Neural cell (in vitro differentiated cells): ENCODE results near the gene GPR183. TPM values are rescaled to one million over a fixed set of nuclear protein-coding genes. Genes with fewer than 3 reads are reported as not detected.

Source experiments
- H2AFZ ChIP-seq: fragments of 200-600, 300-800 bp; sonication (generic), shearing (Covaris generic); 2 replicates; pipeline ENCODE4 v1.6.0; 2014; ENCODE audit warnings: low read depth, mild to moderate bottlenecking, antibody characterized with exemption, low read length, moderate library complexity
- H3F3A ChIP-seq: fragments of 200-600 bp; shearing (Covaris generic); 2 replicates; pipeline ENCODE4 v1.6.1; 2016; ENCODE audit warnings: mild to moderate bottlenecking, moderate library complexity, mixed read lengths, antibody characterized with exemption, low read length; ENCODE audit not compliant: insufficient read depth, poor library complexity, severe bottlenecking
- H3K27ac ChIP-seq: fragments of 200-600, 300-800 bp; sonication (generic), shearing (Covaris generic); 2 replicates; pipeline ENCODE4 v1.5.1; 2014; ENCODE audit warnings: mild to moderate bottlenecking, low read length, moderate library complexity
- H3K27me3 ChIP-seq: fragments of 300-800, 200-600 bp; sonication (generic), shearing (Covaris generic); 2 replicates; pipeline ENCODE4 v1.6.0; 2014; ENCODE audit warnings: mild to moderate bottlenecking, low read depth, low read length, moderate library complexity; ENCODE audit not compliant: insufficient read depth
- H3K36me3 ChIP-seq: fragments of 300-800, 200-600 bp; sonication (generic), shearing (Covaris generic); 2 replicates; pipeline ENCODE4 v1.5.1; 2014; ENCODE audit warnings: mild to moderate bottlenecking, antibody characterized with exemption, low read length, moderate library complexity; ENCODE audit not compliant: insufficient read depth
- H3K4me2 ChIP-seq: fragments of 300-800, 200-600 bp; sonication (generic), shearing (Covaris generic); 2 replicates; pipeline ENCODE4 v1.6.0; 2014; ENCODE audit warnings: mild to moderate bottlenecking, low read length
- H3K4me3 ChIP-seq: fragments of 300-800, 200-600 bp; sonication (generic), shearing (Covaris generic); 2 replicates; pipeline ENCODE4 v1.5.1; 2014; ENCODE audit warnings: mild to moderate bottlenecking, low read length, moderate library complexity
- H3K79me2 ChIP-seq: fragments of 200-600 bp; shearing (Covaris generic); replicated peaks from 2 replicates; pipeline ENCODE4 v1.6.0; 2014; ENCODE audit warnings: mild to moderate bottlenecking, low read length, moderate library complexity; ENCODE audit not compliant: insufficient read depth
- H3K9ac ChIP-seq: fragments of 300-800, 200-600 bp; sonication (generic), shearing (Covaris generic); 2 replicates; pipeline ENCODE4 v1.6.1; 2016; ENCODE audit warnings: mild to moderate bottlenecking, low read length, mixed read lengths
- H3K9me2 ChIP-seq: fragments of 200-600 bp; shearing (Covaris generic); 2 replicates; pipeline ENCODE4 v1.6.1; 2016; ENCODE audit warnings: mild to moderate bottlenecking, low read length, mixed read lengths; ENCODE audit not compliant: insufficient read depth
- H3K9me3 ChIP-seq: fragments of 200-600, 300-800 bp; sonication (generic), shearing (Covaris generic); 2 replicates; pipeline ENCODE4 v1.6.1; 2016; ENCODE audit warnings: mild to moderate bottlenecking, mixed run types, low read length, moderate library complexity, mixed read lengths
- H4K20me1 ChIP-seq: fragments of 200-600 bp; shearing (Covaris generic); 2 replicates; pipeline ENCODE4 v1.6.1; 2016; ENCODE audit warnings: mild to moderate bottlenecking, mixed run types; ENCODE audit not compliant: insufficient read depth
- CTCF ChIP-seq: fragments of 450-650 bp; IDR thresholded peaks from 2 replicates; pipeline ENCODE4 v1.5.1; 2014; ENCODE audit warnings: antibody characterized with exemption, mild to moderate bottlenecking, moderate library complexity; ENCODE audit not compliant: poor library complexity, severe bottlenecking
- EP300 ChIP-seq: fragments of 450-650 bp; conservative IDR thresholded peaks from 2 replicates; pipeline ENCODE4 v1.6.1; 2014; ENCODE audit warnings: antibody characterized with exemption, mild to moderate bottlenecking, moderate library complexity; ENCODE audit not compliant: poor library complexity, severe bottlenecking
- EZH2 ChIP-seq: fragments of 200-600, 300-800 bp; shearing (Covaris generic), sonication (generic); IDR thresholded peaks from 2 replicates; pipeline ENCODE4 v1.6.1; 2014; ENCODE audit warnings: antibody characterized with exemption, low read length, borderline replicate concordance, mild to moderate bottlenecking; ENCODE audit not compliant: insufficient read depth, poor library complexity, severe bottlenecking
- MXI1 ChIP-seq: fragments of 450-650 bp; conservative IDR thresholded peaks from 2 replicates; pipeline ENCODE4 v1.6.1; 2014; ENCODE audit warnings: antibody characterized with exemption, mild to moderate bottlenecking; ENCODE audit not compliant: poor library complexity, severe bottlenecking
- POLR2AphosphoS5 ChIP-seq: IDR thresholded peaks from 2 replicates; pipeline ENCODE4 v1.6.1; 2012
- RAD21 ChIP-seq: fragments of 450-650 bp; conservative IDR thresholded peaks from 2 replicates; pipeline ENCODE4 v1.6.1; 2014; ENCODE audit warnings: antibody characterized with exemption, mild to moderate bottlenecking, moderate library complexity
- REST ChIP-seq: IDR thresholded peaks from 2 replicates; pipeline ENCODE4 v1.6.1; 2012; ENCODE audit warnings: borderline replicate concordance
- SMC3 ChIP-seq: fragments of 450-650 bp; conservative IDR thresholded peaks from 2 replicates; pipeline ENCODE4 v1.6.1; 2014; ENCODE audit warnings: antibody characterized with exemption, mild to moderate bottlenecking, moderate library complexity; ENCODE audit not compliant: poor library complexity
- TAF1 ChIP-seq: IDR thresholded peaks from 2 replicates; pipeline ENCODE4 v1.6.1; 2012; ENCODE audit warnings: low read depth
- polyA plus RNA-seq: library from polyadenylated mRNA; depleted of rRNA; stranded (reverse); fragments of >200 nt; gene quantifications from 2 replicates; pipeline ENCODE4 v1.2.3, GENCODE V29; 2014

The GPR183 gene
- polyA plus RNA-seq, 1 donor from 2014 or later, result not detected

GRCh38 chr13:99303863-99304521 lies 3.2 kb downstream of the GPR183 start:
- H2AFZ ChIP-seq, result no peak overlapping the region
- no peak overlapping the region for H3K4me2 ChIP-seq
- H3K36me3 ChIP-seq, result no peaks in the 10 kb centered on the region
- H3K27me3 ChIP-seq, result no peaks in the 10 kb centered on the region
- H3K79me2 ChIP-seq, result no peaks in the 10 kb centered on the region
- no peak overlapping the region for H3K9ac ChIP-seq
- no peaks in the 10 kb centered on the region for H4K20me1 ChIP-seq
- no peaks in the 10 kb centered on the region for H3K9me3 ChIP-seq
- no peaks in the 10 kb centered on the region for H3F3A ChIP-seq
- H3K9me2 ChIP-seq, result no peaks in the 10 kb centered on the region
- no peak for TF ChIP-seq SMC3
- TF ChIP-seq TAF1, result no peak
- TF ChIP-seq MXI1, result no peak
- TF ChIP-seq POLR2AphosphoS5, result no peak
- no peak for TF ChIP-seq REST
- no peak for TF ChIP-seq RAD21
- no peak for TF ChIP-seq CTCF
- no peak for TF ChIP-seq EZH2
- TF ChIP-seq EP300, result no peak
- H3K4me3 ChIP-seq, result no peak overlapping the region
- no peak overlapping the region for H3K27ac ChIP-seq

- Histone ChIP-seq H3K9me3 (no peaks in the 10 kb centered on the region), H3K79me2 (no peaks in the 10 kb centered on the region), H3K9me2 (no peaks in the 10 kb centered on the region), H3K27me3 (no peaks in the 10 kb centered on the region), H4K20me1 (no peaks in the 10 kb centered on the region), H3K27ac (no peak overlapping the region), H3K4me2 (no peak overlapping the region), H2AFZ (no peak overlapping the region), H3K9ac (no peak overlapping the region), H3K4me3 (no peak overlapping the region), H3K36me3 (no peaks in the 10 kb centered on the region), H3F3A (no peaks in the 10 kb centered on the region)
- TF ChIP-seq TAF1 (no peak), SMC3 (no peak), EZH2 (no peak), REST (no peak), POLR2AphosphoS5 (no peak), CTCF (no peak), MXI1 (no peak), EP300 (no peak), RAD21 (no peak)
Observed at GRCh38 chr13:99302637-99303505, 4.3 kb downstream of the GPR183 start.
